ENCODE measurements around the gene XRCC5. TPM values are rescaled to one million over a fixed set of nuclear protein-coding genes. Genes with fewer than 3 reads are reported as not detected.

XRCC5 gene
- total and polyA plus RNA-seq, 10 of the 15 experiments (the other 5 are each of a cell fraction or from before 2014, with no cell fraction given) = 259 to 815 (median 530) TPM

GRCh38 chr2:216224388-216224787, 115.2 kb downstream of the XRCC5 start:
- RAD21 ChIA-PET (ENCODE audit: unreplicated experiment) = interaction anchor here (1.6 kb wide), 1 partner anchor 110 kb away, joined by 4 read pairs; no protein-coding TSS in a partner anchor
- in situ Hi-C loops (cut with MboI) = no loop called here
- Histone ChIP-seq H2AFZ (ENCODE audit: control insufficient read depth, low read depth, low read length) (no peak overlapping the region), H3K79me2 (ENCODE audit: control insufficient read depth, insufficient read depth, low read length) (no peaks in the 10 kb centered on the region), H4K20me1 (ENCODE audit: control insufficient read depth, insufficient read depth) (no peaks in the 10 kb centered on the region), H3K27ac (ENCODE audit: control insufficient read depth, insufficient read depth) (no peak overlapping the region), H3K27me3 (replicated peaks in 1 of 2; ENCODE audit: control insufficient read depth in 2 of 2, insufficient read depth in 2 of 2, low read length in 1 of 2) (no peaks in the 10 kb centered on the region), H3K36me3 (ENCODE audit: control insufficient read depth in 2 of 2, insufficient read depth in 2 of 2, low read length in 1 of 2) (no peaks in the 10 kb centered on the region), H3K4me2 (ENCODE audit: control insufficient read depth, insufficient read depth) (no peak overlapping the region), H3K9ac (ENCODE audit: control insufficient read depth, insufficient read depth, low read length) (no peak overlapping the region), H3K4me3 (no peak overlapping the region), H3K9me3 (replicated peaks; ENCODE audit: control insufficient read depth, insufficient read depth, low read length) (no peaks in the 10 kb centered on the region; the same call in 2 of the 3 replicates), H3K4me1 (ENCODE audit: control insufficient read depth, insufficient read depth, low read length) (peaks cover 18% of the 10 kb centered on the region)
- no TSS peak for BruUV-seq (replicated peaks)
- ATAC-seq = no peak
- DNase-seq (ENCODE audit: low read depth, low spot score) = no peak
- 100% methylated on average over 1 of the region's 1 CpG for WGBS (ENCODE audit: insufficient coverage, insufficient replicate concordance, low lambda C conversion rate, missing lambda C conversion rate)
- FAIRE-seq = no peak
- no peak for TF ChIP-seq YBX1 (IDR thresholded peaks at IDR 0.05)
- no peak for TF ChIP-seq STAT1 (conservative IDR thresholded peaks at IDR 0.05)
- TF ChIP-seq TAF1 (IDR thresholded peaks at IDR 0.05; ENCODE audit: borderline replicate concordance, low read depth, low read length) = no peak
- TF ChIP-seq HDGF (IDR thresholded peaks at IDR 0.05) = no peak
- TF ChIP-seq ZBTB11 (CRISPR knock-in tag; IDR thresholded peaks at IDR 0.05) = no peak
- no peak for TF ChIP-seq ZNF687 (IDR thresholded peaks at IDR 0.05)
- TF ChIP-seq HDAC2 (IDR thresholded peaks at IDR 0.05) = no peak
- no peak for TF ChIP-seq IKZF2 (IDR thresholded peaks at IDR 0.05)
- no peak for TF ChIP-seq BCLAF1 (IDR thresholded peaks at IDR 0.05)
- TF ChIP-seq IRF4 (IDR thresholded peaks at IDR 0.05; ENCODE audit: low read depth, low read length) = no peak
- TF ChIP-seq NFIC (IDR thresholded peaks at IDR 0.05; ENCODE audit: low read depth, low read length) = no peak
- TF ChIP-seq MEF2B (IDR thresholded peaks at IDR 0.05; ENCODE audit: partially characterized antibody, poor library complexity, severe bottlenecking) = no peak
- TF ChIP-seq CREB1 (IDR thresholded peaks at IDR 0.05; ENCODE audit: low read depth) = no peak
- SMC1A ChIA-PET (ENCODE audit: uncharacterized antibody, unreplicated experiment) = interaction anchor here (1.3 to 6.3 kb wide), 2 partner anchors 25 to 183 kb away, joined by 3 to 84 read pairs; partner anchors contain the start of gene SMARCAL1
- intact Hi-C loops (cut with micrococcal nuclease; ENCODE audit: unreplicated experiment) = loop anchor here (5.0 kb wide), 2 partner anchors 273 to 293 kb away; partner anchors contain the start of gene RPL37A
- POLR2A ChIA-PET = no interaction called here
- CTCF ChIA-PET = interaction anchor here (0.6 to 4.0 kb wide), 5 partner anchors 9 to 438 kb away, joined by 4 to 116 read pairs (median 28); partner anchors contain the start of gene SMARCAL1

Data from GM12878 (cell line).